ENCODE results near the gene EEF1AKMT4. TPM values are rescaled to one million over a fixed set of nuclear protein-coding genes. Genes with fewer than 3 reads are reported as not detected.

Gene EEF1AKMT4
- total and polyA plus RNA-seq, 2 of the 8 experiments (the other 6 are each of a cell fraction or from before 2014, with no cell fraction given), result 9.3 to 30.1 TPM

DNA sequence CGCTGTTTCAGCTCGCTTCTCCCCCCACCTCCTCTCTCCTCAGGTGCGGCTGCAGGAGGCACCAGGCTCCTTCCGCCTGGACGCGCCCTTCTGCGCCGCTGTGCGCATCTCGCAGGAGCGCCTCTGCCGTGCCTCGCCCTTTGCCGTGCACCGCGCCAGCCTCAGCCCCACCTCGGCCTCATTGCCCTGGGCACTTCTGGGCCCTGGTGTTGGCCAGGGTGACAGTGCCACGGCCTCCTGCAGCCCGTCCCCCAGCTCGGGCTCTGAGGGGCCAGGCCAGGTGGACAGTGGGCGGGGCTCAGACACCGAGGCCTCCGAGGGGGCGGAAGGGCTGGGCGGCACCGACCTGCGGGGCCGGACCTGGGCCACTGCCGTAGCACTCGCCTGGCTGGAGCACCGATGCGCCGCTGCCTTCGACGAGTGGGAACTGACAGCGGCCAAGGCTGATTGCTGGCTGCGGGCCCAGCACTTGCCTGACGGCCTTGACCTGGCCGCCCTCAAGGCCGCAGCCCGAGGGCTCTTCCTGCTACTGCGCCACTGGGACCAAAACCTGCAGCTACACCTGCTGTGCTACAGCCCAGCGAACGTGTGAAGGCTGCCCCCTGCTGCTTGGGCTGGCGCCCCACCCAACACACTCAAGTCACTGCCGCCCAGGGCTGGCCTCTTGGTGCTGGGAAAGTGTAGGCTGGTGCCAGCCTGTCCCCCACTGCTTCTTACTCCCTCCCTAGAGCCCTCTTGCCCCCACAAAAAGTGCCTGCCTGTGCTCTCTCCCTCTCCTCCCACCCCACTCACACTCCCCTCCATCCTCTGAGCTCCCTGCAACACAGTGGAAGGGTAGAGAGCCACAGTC lies 7.8 kb upstream of the EEF1AKMT4 start (continued):
- TF ChIP-seq, protein P1, sequence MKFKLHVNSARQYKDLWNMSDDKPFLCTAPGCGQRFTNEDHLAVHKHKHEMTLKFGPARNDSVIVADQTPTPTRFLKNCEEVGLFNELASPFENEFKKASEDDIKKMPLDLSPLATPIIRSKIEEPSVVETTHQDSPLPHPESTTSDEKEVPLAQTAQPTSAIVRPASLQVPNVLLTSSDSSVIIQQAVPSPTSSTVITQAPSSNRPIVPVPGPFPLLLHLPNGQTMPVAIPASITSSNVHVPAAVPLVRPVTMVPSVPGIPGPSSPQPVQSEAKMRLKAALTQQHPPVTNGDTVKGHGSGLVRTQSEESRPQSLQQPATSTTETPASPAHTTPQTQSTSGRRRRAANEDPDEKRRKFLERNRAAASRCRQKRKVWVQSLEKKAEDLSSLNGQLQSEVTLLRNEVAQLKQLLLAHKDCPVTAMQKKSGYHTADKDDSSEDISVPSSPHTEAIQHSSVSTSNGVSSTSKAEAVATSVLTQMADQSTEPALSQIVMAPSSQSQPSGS (IDR thresholded peaks at IDR 0.05; ENCODE audit: low read length), result no peak
- TF ChIP-seq SP2 (IDR thresholded peaks at IDR 0.05; ENCODE audit: low read length) (no peak), SIN3A (conservative IDR thresholded peaks at IDR 0.05 in 1 of 2, IDR thresholded peaks at IDR 0.05 in 1 of 2; ENCODE audit: low read depth in 1 of 2, low read length in 2 of 2) (0 out of 4 replicates have a peak, but pooled peaks of 1 of the 2 experiments have one; percentile 37), NANOG (IDR thresholded peaks at IDR 0.05; ENCODE audit: insufficient read depth, low read depth, low read length, poor library complexity, severe bottlenecking) (no peak), SIX5 (IDR thresholded peaks at IDR 0.05; ENCODE audit: low read depth, low read length) (no peak), POU5F1 (IDR thresholded peaks at IDR 0.05; ENCODE audit: low read depth, low read length) (no peak), TBP (IDR thresholded peaks at IDR 0.05; ENCODE audit: low read depth, low read length) (0 out of 2 replicates have a peak, but pooled peaks have one; percentile 17), POLR2AphosphoS5 (IDR thresholded peaks at IDR 0.05; ENCODE audit: low read depth, low read length) (peak; percentile 23; the same call in 1 of the 2 replicates), TAF1 (IDR thresholded peaks at IDR 0.05; ENCODE audit: low read depth, low read length) (0 out of 2 replicates have a peak, but pooled peaks have one; percentile 16)

Measured in H1 (cell line).